ENCODE results near the gene COX10.
"Not testable (repeated sequence)": the region's sequence is repeated elsewhere in the genome, so short reads cannot be mapped to it uniquely, and the experiment has no call there.

COX10 gene

DNA sequence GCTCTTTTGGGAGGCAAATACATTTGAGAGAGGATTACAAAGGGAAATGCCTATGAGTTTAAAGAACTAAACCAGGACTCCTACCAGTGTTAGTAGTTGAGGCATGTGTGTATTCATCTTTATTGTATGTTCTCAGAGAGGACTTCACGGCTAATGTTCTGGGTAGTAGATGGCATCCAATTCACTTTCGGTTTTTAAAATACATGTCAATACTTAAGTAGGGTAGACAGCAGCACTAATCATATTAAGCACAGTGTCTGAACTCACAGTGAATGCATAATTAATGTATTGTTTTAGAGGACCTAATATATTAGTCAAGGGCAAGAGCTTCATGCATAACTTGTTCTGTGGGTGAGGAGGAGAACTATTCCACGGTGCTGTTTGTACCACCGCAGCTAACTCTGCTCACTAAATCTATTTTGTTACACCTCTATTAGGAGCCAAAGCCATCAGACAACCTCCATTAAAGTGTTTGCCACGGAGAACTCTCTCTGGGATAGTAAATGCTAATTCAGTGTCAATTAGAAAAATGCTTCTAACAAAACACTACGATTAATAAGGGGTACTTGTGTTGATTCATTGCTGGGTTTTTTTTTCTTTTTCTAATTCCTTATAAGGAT, 56.3 kb downstream of the COX10 start:
- DNase-seq, result no peak

DNA sequence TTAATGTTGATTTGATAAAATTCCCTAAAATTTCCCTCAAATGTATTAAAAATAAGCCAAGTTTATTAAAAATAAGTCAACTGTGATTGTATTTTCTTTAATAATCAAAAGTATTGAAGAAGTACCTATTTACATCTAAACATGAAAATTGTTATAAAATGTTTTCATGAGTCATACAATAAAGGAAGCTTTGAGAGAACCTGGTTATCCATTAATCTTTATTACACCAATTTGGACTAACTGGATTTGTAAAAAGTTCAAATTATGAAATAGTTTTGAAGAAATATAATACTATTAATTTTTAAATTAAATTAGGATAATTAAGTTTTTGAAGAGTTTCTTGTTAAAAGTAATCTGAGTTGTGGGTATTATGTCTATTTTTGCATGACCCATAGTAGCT, 63.8 kb downstream of the COX10 start:
- no peak for DNase-seq

DNA sequence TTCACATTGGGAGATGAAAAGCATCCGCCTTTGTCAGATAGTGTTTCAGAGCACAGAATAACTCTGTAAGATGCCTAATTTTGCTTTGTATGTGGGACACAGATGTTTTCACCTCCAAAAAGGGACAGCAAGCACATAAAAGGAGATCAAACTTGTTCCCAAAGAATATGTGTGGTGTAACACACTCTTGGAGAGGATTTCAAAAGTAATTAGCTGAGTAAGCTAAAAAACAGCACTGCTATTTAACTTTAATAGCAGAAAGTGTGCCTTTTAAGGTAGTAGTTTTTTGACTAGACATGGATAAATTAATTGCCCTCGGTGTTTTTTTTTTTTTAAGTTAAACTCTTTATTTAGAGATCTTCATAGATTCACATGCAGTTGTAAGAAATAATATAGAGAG, 65.2 kb downstream of the COX10 start:
- DNase-seq, result no peak

DNA sequence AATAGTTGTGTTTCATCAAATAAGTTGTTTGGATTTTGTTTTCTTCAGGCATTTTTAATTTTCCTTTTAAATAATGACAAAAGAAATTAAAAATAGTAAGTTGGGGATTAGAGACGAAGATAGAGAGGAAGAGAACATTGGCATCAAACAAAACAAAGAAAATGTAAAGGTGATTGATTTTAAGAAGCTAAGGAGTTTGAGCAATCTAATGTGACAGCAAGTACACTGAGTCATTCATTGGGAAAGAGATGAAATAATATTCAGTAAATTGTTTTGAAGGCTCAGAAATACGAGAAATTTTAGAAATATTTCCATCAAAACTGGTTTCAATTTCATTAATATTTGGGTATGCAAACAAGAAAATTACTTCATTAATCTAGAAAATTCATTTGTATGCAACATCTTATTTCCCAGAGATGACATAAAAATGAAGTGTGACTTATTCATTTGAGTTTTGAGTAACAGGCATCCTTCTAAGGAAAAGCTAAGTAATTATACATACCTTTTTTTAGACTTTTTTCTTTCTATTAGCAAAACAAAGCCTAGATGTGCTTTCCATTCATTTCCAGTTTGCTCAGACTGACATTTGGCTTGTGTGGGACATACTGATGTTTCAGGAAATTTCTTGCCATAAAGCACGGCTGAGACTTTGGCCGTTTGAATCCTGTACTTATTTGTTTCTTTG, 66.7 kb downstream of the COX10 start:
- DNase-seq, result no peak

DNA sequence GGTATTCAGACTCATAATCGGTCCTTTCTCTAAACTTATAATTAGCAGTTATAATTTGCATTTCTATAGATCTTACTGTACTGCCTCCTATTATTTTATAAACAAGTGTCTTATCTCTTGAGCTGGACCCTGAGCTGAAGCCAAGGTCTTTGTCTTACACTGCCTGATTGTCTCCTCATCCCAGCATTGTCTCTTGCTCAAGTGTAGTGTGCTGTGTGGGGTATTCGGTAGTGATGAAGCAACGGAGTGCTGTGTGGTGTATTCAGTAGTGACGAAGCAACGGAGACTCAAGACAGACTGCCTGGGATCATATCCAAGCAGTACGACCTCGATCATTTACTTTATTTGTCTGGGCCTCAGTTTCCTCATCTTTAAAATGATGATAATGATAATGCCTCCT, 69.3 kb downstream of the COX10 start:
- no peak for DNase-seq

DNA sequence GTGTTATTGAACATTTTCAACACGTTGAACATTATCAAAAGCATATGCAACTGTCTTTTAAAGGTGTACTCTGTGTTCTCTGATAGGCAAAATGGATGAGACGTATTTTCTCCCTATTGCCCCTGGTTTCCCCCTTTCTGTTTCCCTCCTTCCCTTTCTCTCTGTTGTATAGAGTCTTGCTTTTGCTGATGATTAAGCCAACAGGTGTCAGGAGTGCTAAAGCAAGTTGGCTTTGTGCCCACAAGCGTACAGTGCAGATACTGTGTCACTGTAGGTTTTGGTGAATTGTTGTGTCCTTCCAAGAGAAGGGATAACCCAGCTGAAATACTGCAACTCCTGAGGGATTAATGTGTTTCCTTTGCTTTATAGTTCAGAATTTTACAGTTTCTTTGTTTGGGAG, 74.4 kb downstream of the COX10 start:
- DNase-seq, result no peak

DNA sequence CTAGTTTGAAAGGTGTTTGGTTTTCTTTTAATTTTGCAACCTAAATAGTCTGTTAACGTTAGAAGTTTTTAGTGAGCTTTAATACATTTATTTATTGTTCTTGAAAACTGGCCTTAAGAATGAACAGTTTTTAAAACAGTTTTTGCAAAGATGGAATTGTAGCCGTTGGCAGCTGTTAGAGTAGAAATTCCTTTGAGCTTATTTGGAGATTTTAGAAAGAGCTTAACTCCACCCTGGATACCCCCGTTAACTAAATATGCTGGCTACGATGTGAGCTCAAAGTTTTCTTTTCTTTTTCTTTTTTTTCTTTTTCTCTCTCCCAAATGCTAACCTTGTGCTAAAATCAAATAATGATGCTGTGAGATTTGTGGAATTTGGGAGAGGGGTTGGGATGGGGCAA, 75.2 kb downstream of the COX10 start:
- no peak for DNase-seq

DNA sequence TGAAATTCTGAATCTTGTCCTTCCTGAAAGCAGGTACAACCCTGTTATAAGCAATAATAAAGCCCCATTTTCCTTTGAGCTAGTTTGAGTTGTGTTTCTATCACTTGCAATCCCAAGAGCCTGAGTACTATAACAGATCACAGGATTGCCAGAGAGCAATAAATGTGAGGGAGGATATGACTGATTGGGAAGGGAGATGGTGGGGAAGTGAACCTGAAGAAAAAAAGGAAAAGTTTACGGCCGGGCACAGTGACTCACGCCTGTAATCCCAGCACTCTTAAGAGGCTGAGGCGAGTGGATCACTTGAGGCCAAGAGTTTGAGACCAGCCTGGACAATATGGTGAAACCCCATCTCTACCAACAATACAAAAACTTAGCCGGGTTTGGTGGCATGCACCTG, 80.4 kb downstream of the COX10 start:
- DNase-seq, result no peak

DNA sequence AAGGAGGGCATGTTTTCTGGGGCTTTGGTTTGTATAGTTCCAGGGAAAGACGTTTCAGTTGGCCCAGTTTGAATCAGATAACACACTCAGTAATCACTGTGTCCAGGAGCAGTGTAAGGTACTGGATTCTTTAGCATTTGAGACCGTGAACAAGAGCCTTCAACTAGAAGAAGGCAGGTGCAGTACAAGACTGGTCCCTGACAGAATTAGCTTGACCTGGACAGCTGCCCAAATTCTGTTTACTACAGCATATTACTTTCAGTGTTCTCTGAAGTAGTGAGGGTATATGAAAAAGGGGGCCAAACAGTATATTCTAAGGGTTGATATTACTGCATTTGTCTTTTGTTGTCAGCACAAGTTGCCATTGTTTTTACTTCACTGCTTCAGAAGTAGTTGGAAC, 81.3 kb downstream of the COX10 start:
- no peak for DNase-seq

DNA sequence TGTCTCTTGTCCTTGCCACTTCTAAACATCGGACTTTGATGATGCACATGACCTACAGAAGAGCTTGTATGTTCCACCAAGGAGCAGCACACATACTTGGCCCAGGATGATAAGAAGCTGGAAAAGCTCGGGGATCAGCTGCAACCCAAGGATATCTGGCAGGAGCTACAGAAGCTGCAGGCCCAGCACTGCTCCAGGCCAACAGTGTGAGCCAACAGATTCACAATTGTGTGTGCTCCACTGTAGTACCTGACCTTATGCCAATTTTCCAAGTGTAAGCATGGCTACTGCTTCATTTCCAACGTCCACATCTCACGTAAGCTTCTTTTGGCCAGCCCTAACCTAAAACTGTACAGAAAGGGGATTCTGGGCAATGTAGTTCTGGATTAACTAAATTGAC, 83.4 kb downstream of the COX10 start:
- no peak for DNase-seq

DNA sequence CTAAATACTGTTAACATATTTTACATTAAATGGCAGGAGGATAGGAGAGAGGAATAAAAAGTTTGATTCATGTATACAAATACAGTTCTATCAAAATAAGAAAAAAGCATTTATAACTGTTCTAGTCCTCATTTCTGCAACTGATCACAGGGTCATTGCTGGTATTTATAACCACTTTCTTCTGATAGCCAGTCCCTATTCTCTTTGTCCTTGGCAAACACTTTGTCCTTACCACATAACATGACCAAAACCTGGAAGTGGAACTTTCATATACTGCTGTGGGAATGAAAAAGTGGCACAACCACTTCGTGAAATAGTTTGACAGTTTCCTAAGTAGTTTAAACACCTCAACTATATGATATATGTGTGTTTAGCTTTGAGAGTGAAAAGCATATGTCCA, 84.1 kb downstream of the COX10 start:
- no peak for DNase-seq

DNA sequence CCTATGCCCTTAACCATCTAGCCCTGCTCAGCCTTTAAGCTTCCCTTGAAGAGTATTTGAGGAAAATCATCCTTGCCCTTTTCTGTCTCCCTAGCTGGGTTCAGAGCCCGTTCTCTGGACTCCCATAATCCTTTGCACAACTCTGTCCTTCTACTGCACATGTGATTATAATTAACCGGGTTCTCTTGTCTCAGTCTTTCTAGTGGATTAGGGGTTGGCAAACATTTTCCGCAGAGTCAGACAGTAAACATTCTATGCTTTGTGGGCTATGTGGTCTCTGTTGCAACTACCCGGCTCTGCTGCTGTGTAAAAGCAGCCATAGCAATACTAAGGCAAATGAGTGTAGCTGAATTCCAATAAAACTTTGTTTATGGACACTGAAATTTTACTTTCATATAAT, 87.4 kb downstream of the COX10 start:
- DNase-seq, result no peak

DNA sequence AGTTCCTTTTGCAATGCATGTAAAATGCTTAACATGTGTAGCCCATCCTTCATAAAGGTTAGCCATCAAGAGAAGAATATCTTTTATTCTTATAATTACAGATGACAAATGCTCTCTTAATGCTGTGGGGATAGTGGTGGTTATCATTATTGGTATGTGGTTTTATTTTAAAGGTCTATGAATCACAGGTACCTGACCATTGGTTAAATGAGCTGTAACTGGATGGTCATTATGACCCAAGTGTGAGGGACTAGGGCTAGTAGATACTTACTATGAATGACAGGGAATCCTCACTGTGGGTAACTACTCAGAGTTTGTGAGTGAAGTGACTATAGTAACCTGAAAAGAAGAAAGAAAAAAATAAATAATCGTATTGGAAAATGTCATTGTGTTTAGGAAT, 88.5 kb downstream of the COX10 start:
- no peak for DNase-seq

DNA sequence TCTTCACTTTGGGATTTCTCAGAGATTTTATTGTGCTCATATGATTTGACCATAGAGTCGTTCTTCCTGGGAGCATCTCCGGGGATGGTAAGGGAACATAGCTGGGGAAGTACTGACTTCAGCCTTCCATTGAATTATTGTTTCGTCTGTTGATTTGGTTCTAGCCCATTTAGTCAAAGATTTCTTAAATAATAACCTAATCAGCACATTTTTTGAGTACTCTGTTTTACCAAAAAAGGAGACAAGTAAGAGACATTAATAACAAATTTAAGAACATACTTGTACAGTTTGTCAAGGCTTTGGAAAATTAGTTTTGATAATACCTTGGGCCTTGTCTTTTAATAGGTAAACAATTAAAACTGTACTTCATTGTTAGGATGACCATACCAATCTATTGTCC, 89.4 kb downstream of the COX10 start:
- no peak for DNase-seq

DNA sequence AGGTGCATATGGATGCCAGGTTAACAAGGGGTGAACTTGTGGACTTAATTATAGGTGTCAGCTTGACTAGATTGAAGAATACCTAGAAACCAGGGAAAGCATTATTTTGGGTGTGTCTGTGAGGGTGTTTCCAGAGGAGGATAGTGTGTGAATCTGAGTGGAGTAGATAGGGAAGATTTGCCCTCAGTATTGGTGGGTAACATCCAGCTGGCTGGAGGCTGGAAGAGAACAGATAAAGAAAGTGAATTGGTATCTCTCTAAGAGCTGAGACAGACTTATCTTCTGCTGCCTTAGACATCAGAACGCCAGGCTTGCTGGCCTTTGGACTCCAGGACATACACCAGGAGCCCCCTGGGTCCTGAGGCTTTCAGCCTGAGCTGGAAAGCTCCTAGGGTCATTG, 92.1 kb downstream of the COX10 start:
- no peak for DNase-seq

DNA sequence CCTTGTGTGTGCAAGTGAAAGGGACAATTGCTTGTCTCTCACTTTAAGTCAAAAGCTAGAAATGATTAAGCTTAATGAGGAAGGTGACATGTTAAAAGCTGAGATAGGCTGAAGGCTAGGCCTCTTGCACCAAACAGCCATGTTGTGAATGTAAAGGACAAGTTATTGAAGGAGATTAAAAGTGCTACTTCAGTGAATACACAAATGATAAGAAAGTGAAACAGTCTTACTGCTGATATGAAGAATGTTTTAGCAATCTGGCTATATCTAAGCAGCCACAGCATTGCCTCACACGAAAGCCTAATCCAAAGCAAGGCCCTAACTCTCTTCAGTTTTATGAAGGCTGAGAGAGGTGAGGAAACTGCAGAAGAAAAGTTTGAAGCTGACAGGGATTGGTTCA, 96.3 kb downstream of the COX10 start:
- no peak for DNase-seq

DNA sequence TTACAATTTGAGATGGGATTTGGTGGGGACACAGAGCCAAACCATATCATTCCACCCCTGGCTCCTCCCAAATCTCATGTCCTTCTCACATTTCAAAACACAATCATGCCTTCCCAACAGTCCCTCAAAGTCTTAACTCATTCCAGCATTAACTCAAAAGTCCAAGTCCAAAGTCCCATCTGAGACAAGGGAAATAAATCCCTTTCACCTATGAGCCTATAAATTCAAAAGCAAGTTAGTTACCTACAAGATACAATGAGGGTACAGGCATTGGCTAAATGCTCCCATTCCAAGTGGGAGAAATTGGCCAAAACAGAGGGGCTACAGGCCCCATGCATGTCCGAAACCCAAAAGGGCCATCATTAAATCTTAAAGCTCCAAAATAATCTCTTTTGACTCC, 98.5 kb downstream of the COX10 start:
- not testable (repeated sequence) for DNase-seq

DNA sequence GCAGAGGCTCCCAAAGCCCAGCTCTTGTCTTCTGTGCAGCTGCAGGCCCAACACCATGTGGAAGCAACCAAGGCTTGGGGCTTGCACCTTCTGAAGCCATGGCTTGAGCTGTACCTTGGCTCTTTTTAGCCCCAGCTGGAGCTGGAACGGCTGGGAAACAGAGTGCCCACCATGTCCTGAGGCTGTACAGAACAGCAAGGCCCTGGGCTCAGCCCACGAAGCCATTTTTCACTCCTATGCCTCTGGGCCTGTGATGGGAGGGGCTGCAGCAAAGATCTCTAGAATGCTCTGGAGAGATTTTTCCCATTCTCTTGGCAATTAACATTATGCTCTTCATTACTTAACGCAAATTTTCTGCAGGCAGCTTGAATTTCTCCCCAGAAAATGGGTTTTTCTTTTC, 99.3 kb downstream of the COX10 start:
- no peak for DNase-seq

DNA sequence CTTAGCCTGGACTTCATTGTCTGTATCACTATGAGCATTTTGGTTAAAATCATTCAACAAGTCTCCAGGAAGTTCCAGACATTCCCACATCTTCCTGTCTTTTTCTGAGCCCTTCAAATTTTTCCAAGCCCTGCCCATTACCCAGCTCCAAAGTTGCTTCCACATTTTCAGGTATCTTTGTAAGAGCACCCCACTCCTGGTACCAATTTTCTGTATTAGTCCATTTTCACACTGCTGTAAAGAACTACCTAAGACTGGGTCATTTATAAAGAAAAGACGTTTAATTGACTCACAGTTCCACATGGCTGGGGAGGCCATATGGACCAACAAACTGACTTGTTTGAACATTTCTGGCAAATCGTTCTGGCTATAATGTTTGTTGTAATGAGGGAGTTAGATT, 100.0 kb downstream of the COX10 start:
- no peak for DNase-seq

DNA sequence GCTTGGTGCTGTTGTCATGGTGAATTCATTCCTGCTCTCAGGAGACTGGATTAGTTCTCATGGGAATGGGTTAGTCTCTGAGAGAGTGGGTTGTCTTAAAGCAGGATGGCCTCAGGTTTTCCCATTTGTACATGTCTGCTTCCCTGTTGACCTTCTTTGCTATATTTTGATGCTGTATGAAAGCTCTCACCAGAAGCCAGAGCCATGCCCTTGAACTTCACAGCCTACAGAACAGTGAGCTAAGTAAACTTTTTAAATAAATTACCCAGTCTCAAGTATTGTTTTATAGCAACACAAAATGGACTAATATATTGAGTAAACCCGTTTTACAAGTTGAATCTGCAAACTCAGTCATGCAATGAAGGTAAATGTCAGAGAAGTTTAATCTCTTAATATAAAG, 100.6 kb downstream of the COX10 start:
- DNase-seq, result no peak

DNA sequence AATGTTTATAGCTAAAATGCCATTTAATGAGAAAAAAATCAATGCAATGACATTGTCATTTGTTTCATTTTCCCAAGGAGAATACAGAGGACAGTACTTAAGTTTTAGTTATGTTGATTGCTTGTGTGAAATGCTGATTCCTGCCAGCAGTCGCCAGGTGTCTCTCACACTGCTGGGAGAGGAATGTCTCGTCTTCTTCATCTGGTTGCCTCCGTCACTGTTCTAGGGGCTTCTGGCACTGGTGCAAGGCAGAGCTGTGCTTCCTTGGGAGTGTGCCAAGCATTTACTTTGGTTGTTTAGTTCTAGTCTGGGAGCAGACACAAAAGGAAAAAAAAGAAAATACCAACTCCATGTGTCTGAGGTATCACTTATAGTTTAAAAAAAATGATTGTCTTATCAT, 107.7 kb downstream of the COX10 start:
- not testable (repeated sequence) for DNase-seq

DNA sequence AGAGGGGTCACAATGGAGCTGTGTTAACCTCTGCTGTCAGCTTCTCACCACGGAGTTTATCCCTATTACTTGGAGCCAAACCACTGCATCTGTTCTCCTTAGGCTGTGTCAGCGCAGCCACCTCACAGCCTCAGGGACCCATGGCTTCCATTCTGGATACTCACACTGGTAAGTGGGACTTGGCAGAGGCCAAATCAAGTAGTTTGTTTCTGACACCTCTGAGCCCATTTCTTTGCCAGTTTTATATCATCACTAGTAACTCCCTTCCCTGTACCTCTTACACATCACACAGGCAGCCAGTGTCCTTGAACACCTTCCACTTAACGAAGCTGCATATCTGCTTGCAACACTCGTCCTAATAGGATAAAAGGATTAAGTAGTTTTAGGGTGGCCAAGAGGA, 108.5 kb downstream of the COX10 start:
- DNase-seq, result not testable (repeated sequence)

DNA sequence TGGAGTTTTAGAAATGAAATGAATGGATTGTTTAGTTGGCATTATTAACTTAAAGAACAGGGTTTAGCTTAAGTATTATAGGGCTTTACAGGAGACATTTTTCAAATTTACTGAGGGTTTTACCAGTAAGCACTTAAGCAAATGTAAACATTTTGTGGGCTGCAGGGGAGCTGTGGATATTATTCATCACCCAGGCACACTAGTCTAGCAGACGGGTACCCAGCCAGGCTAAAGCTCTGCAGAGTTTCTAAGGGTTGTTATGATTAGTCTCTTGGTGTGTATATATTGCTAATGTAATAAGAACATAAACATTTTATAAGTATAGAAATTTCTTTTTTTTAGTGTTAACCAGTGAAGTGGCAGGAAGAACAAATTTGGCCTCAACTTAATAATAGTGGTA, 110.6 kb downstream of the COX10 start:
- DNase-seq, result not testable (repeated sequence)

DNA sequence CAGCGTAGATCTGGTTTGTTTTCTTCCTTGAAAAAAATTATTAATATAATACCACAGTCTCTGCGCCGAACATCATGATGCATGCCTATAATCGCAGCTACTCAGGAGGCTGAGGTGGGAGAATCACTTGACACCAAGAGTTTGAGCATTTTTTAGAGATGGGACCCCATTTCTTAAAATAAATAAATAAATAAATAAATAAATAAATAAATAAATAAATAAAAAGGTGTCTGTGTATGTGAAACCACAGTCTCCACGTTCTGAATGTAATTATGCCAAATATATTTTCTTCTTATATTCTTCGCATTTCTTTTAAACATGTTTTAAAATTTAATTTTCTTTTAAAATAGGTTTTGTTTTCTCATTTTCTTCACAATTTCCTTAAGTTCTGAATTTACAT, 112.8 kb downstream of the COX10 start:
- not testable (repeated sequence) for DNase-seq

DNA sequence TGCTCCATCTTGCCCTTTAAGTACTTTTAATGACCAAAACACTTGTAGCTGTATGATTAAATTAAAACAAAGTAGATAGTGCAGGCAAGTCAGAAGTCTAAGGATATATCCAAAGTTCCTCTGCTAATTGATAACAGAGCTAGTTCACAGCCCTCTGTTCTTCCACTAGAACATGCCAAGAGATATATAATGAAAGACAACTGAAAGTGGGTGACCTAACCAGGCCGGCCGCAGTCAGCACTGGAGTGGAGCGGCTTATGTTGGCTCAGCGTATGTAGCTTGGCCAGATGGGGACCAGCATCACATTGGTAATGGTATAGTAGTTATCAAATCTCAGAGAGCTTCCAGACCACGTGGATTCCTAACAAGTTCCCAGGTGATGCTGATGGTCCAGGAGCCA, 115.2 kb downstream of the COX10 start:
- DNase-seq, result not testable (repeated sequence)
